Muscle of leg (tissue), 11 donors: Measurements from ENCODE around the gene VPS13C. TPM values are rescaled to one million over a fixed set of nuclear protein-coding genes. Genes with fewer than 3 reads are reported as not detected.

Source experiments
- DNase-seq: peaks from one replicate; pipeline ENCODE4 v3.0.0; 2013
- H3K27ac ChIP-seq: one replicate; pipeline ENCODE4 v1.5.1; 2013; ENCODE audit warnings: mild to moderate bottlenecking, low read length, control low read depth
- H3K27me3 ChIP-seq: one replicate; pipeline ENCODE4 v1.6.1; 2013; ENCODE audit warnings: low read length; ENCODE audit not compliant: control insufficient read depth, insufficient read depth
- H3K36me3 ChIP-seq: one replicate; pipeline ENCODE4 v1.6.1; 2013; ENCODE audit warnings: low read length; ENCODE audit not compliant: control insufficient read depth, insufficient read depth
- H3K4me1 ChIP-seq: one replicate; pipeline ENCODE4 v1.6.1; 2013; ENCODE audit warnings: low read length; ENCODE audit not compliant: control insufficient read depth, insufficient read depth
- H3K4me3 ChIP-seq: one replicate; pipeline ENCODE4 v1.5.1; 2013; ENCODE audit warnings: low read length, control low read depth
- H3K9me3 ChIP-seq: replicated peaks from 2 replicates; pipeline ENCODE4 v1.6.1; 2013; ENCODE audit warnings: low read depth, low read length; ENCODE audit not compliant: control insufficient read depth
- WGBS: methylation state at CpG from one replicate; pipeline ENCODE4 v1.1.5; 2013; ENCODE audit warnings: missing lambda C conversion rate; ENCODE audit not compliant: insufficient coverage; 5-methylcytosine and 5-hydroxymethylcytosine counted together
- polyA plus RNA-seq, 8 donors: library from polyadenylated mRNA; unstranded; fragments of 120-200 nt; gene quantifications; one replicate each; pipeline versions ENCODE4 v1.2.1 to v1.2.3, GENCODE V29; 2013; ENCODE audit warnings: inconsistent platforms in 1 of 8, low replicate concordance in 1 of 8; ENCODE audit not compliant: insufficient read length in 8 of 8, insufficient read depth in 1 of 8
- total RNA-seq: library from RNA; stranded (reverse); fragments of 120-200 nt; gene quantifications from one replicate; pipeline ENCODE4 v1.2.4, GENCODE V29; 2013

VPS13C gene
- total and polyA plus RNA-seq, 9 donors = 20.8 to 39.1 (median 27.8) TPM

DNA sequence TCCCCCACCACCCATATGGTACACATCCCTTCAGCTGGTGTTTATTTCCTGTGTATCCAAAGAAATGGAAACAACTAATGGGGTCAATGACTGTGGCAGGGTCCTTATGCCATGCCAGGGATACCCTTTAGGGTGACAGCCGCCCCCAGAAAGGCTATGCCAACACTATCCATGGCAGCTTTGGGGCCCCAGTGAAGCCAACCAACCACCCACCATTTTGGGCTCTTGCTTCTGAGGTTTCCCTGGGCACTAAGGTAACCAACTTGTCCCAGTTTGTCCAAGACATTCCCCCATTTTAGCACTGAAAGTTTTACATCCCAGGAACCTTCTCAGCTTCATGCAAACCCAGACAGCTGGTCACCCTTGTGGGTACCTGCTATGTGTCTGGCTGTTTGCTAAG is 233.1 kb downstream of the VPS13C start:
- H3K27me3 ChIP-seq = no peaks in the 10 kb centered on the region
- no peak overlapping the region for H3K27ac ChIP-seq
- H3K4me3 ChIP-seq = no peak overlapping the region
- H3K4me1 ChIP-seq = no peaks in the 10 kb centered on the region
- 88% methylated on average over 1 of the region's 1 CpG for WGBS
- no peaks in the 10 kb centered on the region for H3K36me3 ChIP-seq
- DNase-seq = no peak
- no peaks in the 10 kb centered on the region for H3K9me3 ChIP-seq

DNA sequence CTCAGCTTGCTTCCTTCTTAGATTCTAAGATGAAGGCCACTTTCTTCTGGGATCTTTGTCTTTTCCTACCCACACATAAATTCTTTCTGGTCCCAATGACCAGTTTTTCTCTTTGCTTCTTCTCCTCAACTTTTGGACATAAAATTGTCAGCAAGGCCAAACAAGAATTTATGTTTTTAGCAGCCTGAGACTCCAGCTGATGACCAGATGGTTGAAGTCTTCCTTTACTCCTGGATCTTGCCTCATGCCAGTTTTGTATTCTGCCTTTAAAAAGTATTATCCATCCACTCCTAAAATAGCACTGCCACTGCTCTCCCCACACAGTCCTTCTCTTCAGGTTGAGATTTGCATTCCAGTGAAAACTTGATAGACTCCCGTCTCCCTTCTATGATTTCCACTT is 236.0 kb downstream of the VPS13C start:
- Histone ChIP-seq H3K4me3 (no peak overlapping the region), H3K36me3 (no peaks in the 10 kb centered on the region), H3K4me1 (no peaks in the 10 kb centered on the region), H3K9me3 (no peaks in the 10 kb centered on the region), H3K27me3 (peaks cover 5% of the 10 kb centered on the region), H3K27ac (no peak overlapping the region)
- WGBS = no CpG with 5 or more reads among the region's 1 CpG
- DNase-seq = no peak

DNA sequence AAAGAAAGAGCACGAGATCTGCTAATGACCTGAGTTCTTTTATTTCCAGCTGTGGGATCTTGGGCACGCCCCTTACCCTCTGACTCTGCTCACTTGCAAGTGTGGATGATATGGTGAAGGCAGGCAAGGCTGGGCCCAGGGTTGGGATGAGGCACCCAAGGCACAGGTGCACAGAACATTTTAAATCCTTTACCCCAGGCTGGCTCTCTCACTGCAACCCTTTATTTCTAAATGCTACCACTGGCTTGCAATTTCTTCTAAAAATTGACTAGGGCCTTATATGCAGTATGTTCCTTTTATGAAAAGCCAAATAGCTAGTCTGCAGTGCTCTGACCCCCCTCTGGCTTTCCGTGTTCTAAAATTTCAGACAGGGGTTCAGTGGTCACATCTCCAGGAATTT is 237.7 kb downstream of the VPS13C start:
- peaks cover 7% of the 10 kb centered on the region for H3K27me3 ChIP-seq
- H3K27ac ChIP-seq = no peak overlapping the region
- no peaks in the 10 kb centered on the region for H3K9me3 ChIP-seq
- no peak overlapping the region for H3K4me3 ChIP-seq
- no peaks in the 10 kb centered on the region for H3K4me1 ChIP-seq
- DNase-seq = no peak
- WGBS = 80% methylated on average over 1 of the region's 3 CpGs
- no peaks in the 10 kb centered on the region for H3K36me3 ChIP-seq

DNA sequence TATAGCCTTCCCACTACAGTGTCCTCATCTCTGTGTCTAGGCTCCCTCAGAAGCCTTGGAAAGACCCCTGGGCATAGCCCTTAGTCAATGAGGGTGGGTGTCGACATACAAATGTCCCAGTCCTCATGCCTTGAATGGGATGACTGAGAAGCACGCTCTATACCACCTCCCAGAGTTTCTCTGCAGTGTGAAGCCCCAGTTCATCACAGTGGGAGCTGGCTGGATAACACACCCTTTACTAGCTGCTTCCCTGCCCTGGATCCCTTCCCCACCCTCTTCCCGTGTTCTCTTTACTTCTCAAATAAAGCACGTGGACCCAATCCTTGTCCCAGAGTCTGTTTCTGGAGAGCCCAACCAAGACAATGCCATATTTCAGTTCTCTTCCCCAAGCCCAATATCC is 239.3 kb downstream of the VPS13C start:
- H3K4me3 ChIP-seq = no peak overlapping the region
- no peaks in the 10 kb centered on the region for H3K4me1 ChIP-seq
- H3K27ac ChIP-seq = no peak overlapping the region
- no peaks in the 10 kb centered on the region for H3K36me3 ChIP-seq
- no peaks in the 10 kb centered on the region for H3K9me3 ChIP-seq
- WGBS = 81% methylated on average over 2 of the region's 4 CpGs
- DNase-seq = no peak
- H3K27me3 ChIP-seq = peaks cover 7% of the 10 kb centered on the region

DNA sequence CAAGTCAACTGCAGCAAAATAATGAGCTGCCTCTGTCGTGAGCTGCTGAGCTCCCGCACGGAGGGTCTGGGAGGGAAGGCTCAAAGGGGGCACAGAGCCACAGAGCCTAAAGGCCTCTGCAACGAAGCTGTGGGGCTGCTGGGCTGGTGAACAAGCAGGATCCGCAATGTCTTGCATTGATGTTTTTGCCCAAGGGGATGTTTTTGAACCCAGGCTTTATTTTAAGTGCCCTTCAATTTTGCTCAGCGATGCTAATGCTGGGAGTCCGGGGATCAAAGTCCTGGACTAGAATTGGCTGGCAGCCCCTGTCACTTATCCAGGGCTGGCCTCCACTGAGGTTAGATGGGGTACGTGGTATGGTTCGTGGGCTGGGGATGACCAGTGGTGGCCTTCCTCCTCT is 240.0 kb downstream of the VPS13C start:
- no peaks in the 10 kb centered on the region for H3K36me3 ChIP-seq
- H3K4me3 ChIP-seq = no peak overlapping the region
- H3K9me3 ChIP-seq = no peaks in the 10 kb centered on the region
- 67% methylated on average over 7 of the region's 9 CpGs for WGBS
- no peak for DNase-seq
- peaks cover 9% of the 10 kb centered on the region for H3K27me3 ChIP-seq
- no peak overlapping the region for H3K27ac ChIP-seq
- no peaks in the 10 kb centered on the region for H3K4me1 ChIP-seq

DNA sequence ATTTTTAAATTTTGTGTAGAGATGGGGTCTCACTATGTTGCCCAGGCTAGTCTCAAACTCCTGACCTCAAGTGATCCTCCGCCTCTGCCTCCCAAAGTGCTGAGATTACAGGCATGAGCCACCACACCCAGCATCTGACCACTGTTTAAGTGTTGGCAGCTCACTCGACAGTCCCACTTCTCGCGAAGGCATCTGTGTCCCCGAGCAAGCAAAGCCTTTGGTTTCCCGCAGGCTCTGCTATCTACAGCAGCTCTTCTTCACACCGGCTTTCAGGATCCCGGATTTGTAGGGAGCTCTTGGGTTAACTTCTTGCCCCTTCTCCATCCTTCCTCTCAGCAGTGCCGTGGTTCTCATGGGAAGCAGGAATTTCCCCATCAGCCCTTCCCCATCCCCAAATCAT is 240.9 kb downstream of the VPS13C start:
- no peak for DNase-seq
- Histone ChIP-seq H3K9me3 (no peaks in the 10 kb centered on the region), H3K36me3 (no peaks in the 10 kb centered on the region), H3K27me3 (peaks cover 9% of the 10 kb centered on the region), H3K4me3 (no peak overlapping the region), H3K4me1 (no peaks in the 10 kb centered on the region), H3K27ac (no peak overlapping the region)
- WGBS = 80% methylated on average over 7 of the region's 9 CpGs

DNA sequence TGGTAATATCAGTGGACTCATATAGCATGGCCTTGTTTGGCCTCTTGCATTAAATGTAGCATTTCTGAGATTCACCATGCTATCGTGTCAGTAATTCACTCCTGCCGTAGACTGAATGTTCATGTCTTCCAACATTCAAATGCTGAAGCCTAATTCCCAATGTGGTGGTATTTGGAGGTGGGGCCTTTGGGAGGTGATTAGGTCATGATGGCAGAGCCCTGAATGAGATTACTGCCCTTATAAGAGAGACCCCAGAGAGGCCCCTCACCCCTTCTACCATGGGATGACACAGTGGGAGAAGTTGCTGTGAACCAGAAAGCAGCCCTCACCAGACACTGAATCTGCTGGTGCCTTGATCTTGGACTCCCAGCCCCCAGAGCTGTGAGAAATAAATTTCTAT is 241.4 kb downstream of the VPS13C start:
- H3K36me3 ChIP-seq = no peaks in the 10 kb centered on the region
- no peaks in the 10 kb centered on the region for H3K4me1 ChIP-seq
- H3K9me3 ChIP-seq = no peaks in the 10 kb centered on the region
- no peak overlapping the region for H3K27ac ChIP-seq
- H3K27me3 ChIP-seq = peaks cover 9% of the 10 kb centered on the region
- no CpG with 5 or more reads among the region's 2 CpGs for WGBS
- no peak overlapping the region for H3K4me3 ChIP-seq
- DNase-seq = no peak

DNA sequence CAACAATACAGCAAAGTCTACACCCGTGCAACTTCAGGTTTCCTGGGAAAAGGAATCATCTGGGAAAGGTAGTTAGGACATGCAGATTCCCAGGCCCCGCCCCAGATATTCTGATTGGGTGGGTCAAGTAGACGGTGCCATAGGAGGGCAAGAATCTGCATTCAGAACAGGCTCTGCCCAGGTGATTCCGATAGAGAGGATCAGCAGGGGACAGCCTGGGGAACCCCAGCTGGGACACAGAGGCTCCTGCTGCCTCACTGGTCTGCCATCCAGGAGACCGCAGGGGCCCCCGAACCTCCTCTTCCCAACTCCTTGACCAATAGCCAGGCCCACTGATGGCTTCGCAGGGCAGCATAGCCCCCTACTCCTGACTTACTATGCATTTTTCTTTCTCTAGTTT is 243.4 kb downstream of the VPS13C start:
- no peaks in the 10 kb centered on the region for H3K36me3 ChIP-seq
- no peak for DNase-seq
- no peak overlapping the region for H3K4me3 ChIP-seq
- H3K27me3 ChIP-seq = peaks cover 9% of the 10 kb centered on the region
- H3K27ac ChIP-seq = no peak overlapping the region
- no peaks in the 10 kb centered on the region for H3K9me3 ChIP-seq
- WGBS = 80% methylated on average over 7 of the region's 7 CpGs
- no peaks in the 10 kb centered on the region for H3K4me1 ChIP-seq

DNA sequence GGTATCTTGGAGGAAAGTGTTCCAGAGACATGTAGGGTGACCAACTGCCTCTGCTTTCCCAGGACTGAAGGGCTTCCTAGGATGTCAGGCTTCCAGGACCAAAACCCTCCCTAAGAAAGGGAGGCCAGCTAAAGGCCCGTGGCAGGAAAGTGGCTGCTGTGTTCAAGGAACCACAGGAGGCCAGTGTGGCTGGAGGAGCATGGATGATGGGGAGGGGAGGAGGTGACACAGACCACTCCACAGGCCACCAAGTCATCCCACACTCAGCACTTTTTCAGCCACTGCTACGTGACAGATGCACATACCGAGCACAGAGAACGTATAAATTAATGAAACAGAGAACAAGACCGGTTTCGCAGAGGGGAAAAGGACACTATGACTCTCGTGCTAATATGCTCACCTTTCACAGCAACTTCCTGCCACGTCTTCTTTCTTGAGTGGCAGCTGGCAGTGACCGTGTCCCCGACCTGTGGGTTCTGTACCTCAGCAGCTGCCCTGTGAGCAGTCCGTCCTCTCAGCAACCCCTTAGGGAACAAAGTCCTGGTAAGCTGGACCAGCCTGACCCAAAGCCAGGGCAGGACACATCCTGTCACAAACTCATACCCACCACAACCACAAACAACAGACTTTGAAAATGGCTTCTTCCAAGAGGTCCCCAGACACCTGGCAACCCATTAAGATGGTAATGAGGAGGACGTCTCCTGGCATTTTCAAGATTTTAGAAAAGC is 244.7 kb downstream of the VPS13C start:
- Histone ChIP-seq H3K9me3 (no peaks in the 10 kb centered on the region), H3K4me3 (no peak overlapping the region), H3K36me3 (no peaks in the 10 kb centered on the region), H3K27ac (no peak overlapping the region), H3K27me3 (peaks cover 9% of the 10 kb centered on the region), H3K4me1 (no peaks in the 10 kb centered on the region)
- WGBS = 86% methylated on average over 9 of the region's 12 CpGs
- no peak for DNase-seq

DNA sequence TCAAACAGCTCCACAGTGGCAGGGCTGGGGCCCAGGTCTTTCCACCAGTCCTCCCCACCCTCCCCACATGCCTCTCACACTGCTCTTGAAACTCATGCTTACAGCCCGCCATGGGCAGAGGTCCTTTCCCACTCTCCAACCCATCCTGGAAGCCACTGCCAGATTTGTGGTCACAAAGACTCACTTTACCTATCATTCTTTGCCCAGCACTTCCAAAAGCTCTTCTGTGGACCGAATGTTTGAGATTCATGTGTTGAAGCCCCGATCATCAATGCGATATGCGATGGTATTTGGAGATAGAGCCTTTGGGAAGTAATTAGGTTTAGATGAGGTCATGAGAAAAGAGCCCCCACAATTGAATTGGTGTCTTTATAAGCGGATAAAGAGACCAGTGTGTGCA is 247.8 kb downstream of the VPS13C start:
- no peak overlapping the region for H3K27ac ChIP-seq
- DNase-seq = no peak
- WGBS = 95% methylated on average over 4 of the region's 6 CpGs
- no peaks in the 10 kb centered on the region for H3K9me3 ChIP-seq
- H3K4me3 ChIP-seq = no peak overlapping the region
- no peaks in the 10 kb centered on the region for H3K36me3 ChIP-seq
- H3K27me3 ChIP-seq = peaks cover 2% of the 10 kb centered on the region
- no peaks in the 10 kb centered on the region for H3K4me1 ChIP-seq

DNA sequence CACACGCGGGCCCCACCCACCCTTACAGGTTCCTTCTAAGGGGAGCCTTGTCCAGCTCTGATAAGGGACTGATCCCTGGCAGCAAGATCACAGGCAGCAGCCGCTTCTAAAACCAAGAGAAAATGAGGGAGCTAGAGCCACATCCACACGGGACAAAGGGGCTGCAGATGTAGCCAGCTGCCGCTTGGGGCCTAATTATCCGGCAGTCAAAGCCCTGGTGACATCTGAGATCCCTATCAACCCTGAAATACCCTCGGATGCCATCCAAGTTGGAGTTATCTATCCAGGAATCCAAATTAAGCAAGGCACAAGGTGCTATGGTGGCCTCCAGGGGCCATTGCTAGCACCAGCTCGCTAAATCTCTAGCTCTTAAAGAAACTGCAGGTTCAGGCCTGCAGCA is 248.3 kb downstream of the VPS13C start:
- Histone ChIP-seq H3K9me3 (no peaks in the 10 kb centered on the region), H3K27me3 (peaks cover 2% of the 10 kb centered on the region), H3K36me3 (no peaks in the 10 kb centered on the region), H3K4me3 (no peak overlapping the region), H3K27ac (no peak overlapping the region), H3K4me1 (no peaks in the 10 kb centered on the region)
- WGBS = 67% methylated on average over 6 of the region's 8 CpGs
- DNase-seq = no peak
